Liver (tissue), 3 donors: Measurements from ENCODE around the gene NTMT1.
A peak's percentile ranks its signal among the peaks of the same experiment; 100 is the strongest.

Experiments
- CTCF ChIP-seq: fragments of 150-350 bp; IDR thresholded peaks from 2 replicates; pipeline ENCODE4 v1.5.1; 2017; ENCODE audit warnings: improper control_type of control experiment, low read depth, low read length; ENCODE audit not compliant: missing input control
- EGR1 ChIP-seq, 2 donors: IDR thresholded peaks; 2 replicates each; pipeline ENCODE4 v1.6.1; 2016 to 2018; ENCODE audit warnings: antibody characterized with exemption in 2 of 2, low read depth in 2 of 2
- FOXA2 ChIP-seq: IDR thresholded peaks from 2 replicates; pipeline ENCODE4 v1.6.1; 2016; ENCODE audit warnings: antibody characterized with exemption
- YY1 ChIP-seq: IDR thresholded peaks from 2 replicates; pipeline ENCODE4 v1.6.1; 2016; ENCODE audit warnings: antibody characterized with exemption, mild to moderate bottlenecking
- donor health status: healthy.
- donor health status: healthy.

GRCh38 chr9:129606161-129607026, 19.6 kb upstream of the NTMT1 start:
- TF ChIP-seq CTCF (no peak), EGR1 (IDR thresholded peaks at IDR 0.05; ENCODE audit: low read depth in 2 of 2) (no peak), YY1 (peak; percentile 81), FOXA2 (peak; percentile 35)
